Activated T-helper 17 cell treated with anti-CD3 and anti-CD28 coated beads, Interleukin-2, amount 50 U/mL, for 72 hours (primary cell): ENCODE results near the gene YEATS4. TPM values are rescaled to one million over a fixed set of nuclear protein-coding genes. Genes with fewer than 3 reads are reported as not detected.

ENCODE experiments used
- ATAC-seq: fragments of 150-1000 bp; cut with Tn5 transposase; replicated peaks from 2 replicates; pipeline ENCODE4 v1.10.0; 2021; ENCODE audit warnings: mild to moderate bottlenecking, moderate library complexity
- H3K27ac Mint-ChIP-seq: one replicate; pipeline ENCODE4 v1.8.0; 2022; ENCODE audit warnings: mixed read lengths
- H3K27me3 Mint-ChIP-seq: one replicate; pipeline ENCODE4 v1.8.0; 2022; ENCODE audit warnings: mixed read lengths
- H3K36me3 Mint-ChIP-seq: one replicate; pipeline ENCODE4 v1.8.0; 2022; ENCODE audit warnings: low read depth, mild to moderate bottlenecking, mixed read lengths
- H3K4me1 Mint-ChIP-seq: one replicate; pipeline ENCODE4 v1.8.0; 2022; ENCODE audit warnings: mixed read lengths
- H3K4me3 Mint-ChIP-seq: one replicate; pipeline ENCODE4 v1.8.0; 2022; ENCODE audit warnings: mild to moderate bottlenecking, mixed read lengths
- H3K9me3 Mint-ChIP-seq: one replicate; pipeline ENCODE4 v1.8.0; 2022; ENCODE audit warnings: mixed read lengths
- total RNA-seq, 2 donors: library from RNA; stranded (reverse); gene quantifications; one replicate each; pipeline ENCODE4 v1.2.3, GENCODE V29; 2022

The YEATS4 gene
- total RNA-seq, 2 donors from 2014 or later = 28.4 to 48.3 TPM

GRCh38 chr12:69423037-69423905, 63.7 kb downstream of the YEATS4 start:
- H3K4me1 Mint-ChIP-seq = no peaks in the 10 kb centered on the region
- H3K36me3 Mint-ChIP-seq = no peaks in the 10 kb centered on the region
- H3K4me3 Mint-ChIP-seq = no peak overlapping the region
- H3K27me3 Mint-ChIP-seq = no peaks in the 10 kb centered on the region
- ATAC-seq = no peak
- no peaks in the 10 kb centered on the region for H3K9me3 Mint-ChIP-seq
- peak overlapping the region; percentile 17 for H3K27ac Mint-ChIP-seq

- no peaks in the 10 kb centered on the region for H3K27me3 Mint-ChIP-seq
- ATAC-seq = no peak
- H3K27ac Mint-ChIP-seq = no peak overlapping the region
- no peaks in the 10 kb centered on the region for H3K9me3 Mint-ChIP-seq
- no peak overlapping the region for H3K4me3 Mint-ChIP-seq
- no peaks in the 10 kb centered on the region for H3K36me3 Mint-ChIP-seq
- no peaks in the 10 kb centered on the region for H3K4me1 Mint-ChIP-seq
Observed at GRCh38 chr12:69425417-69425816, 65.9 kb downstream of the YEATS4 start.

- no peak for ATAC-seq
- Mint-ChIP-seq H3K9me3 (no peaks in the 10 kb centered on the region), H3K27me3 (no peaks in the 10 kb centered on the region), H3K4me3 (no peak overlapping the region), H3K27ac (no peak overlapping the region), H3K4me1 (no peaks in the 10 kb centered on the region), H3K36me3 (no peaks in the 10 kb centered on the region)
Observed at GRCh38 chr12:69428351-69429073, 69.0 kb downstream of the YEATS4 start.

GRCh38 chr12:69430942-69431590, 71.5 kb downstream of the YEATS4 start:
- H3K9me3 Mint-ChIP-seq = no peaks in the 10 kb centered on the region
- no peak overlapping the region for H3K27ac Mint-ChIP-seq
- no peaks in the 10 kb centered on the region for H3K36me3 Mint-ChIP-seq

GRCh38 chr12:69431591-69432222, 72.2 kb downstream of the YEATS4 start:
- no peak overlapping the region for H3K4me3 Mint-ChIP-seq
- ATAC-seq = no peak
- H3K27ac Mint-ChIP-seq = no peak overlapping the region
- H3K4me1 Mint-ChIP-seq = no peaks in the 10 kb centered on the region
- H3K27me3 Mint-ChIP-seq = no peaks in the 10 kb centered on the region
- H3K36me3 Mint-ChIP-seq = no peaks in the 10 kb centered on the region
- H3K9me3 Mint-ChIP-seq = no peaks in the 10 kb centered on the region

More at GRCh38 chr12:69430942-69431590, 71.5 kb downstream of the YEATS4 start:
- no peak overlapping the region for H3K4me3 Mint-ChIP-seq
- ATAC-seq = no peak
- H3K4me1 Mint-ChIP-seq = no peaks in the 10 kb centered on the region
- no peaks in the 10 kb centered on the region for H3K27me3 Mint-ChIP-seq

- Mint-ChIP-seq H3K27ac (no peak overlapping the region), H3K4me1 (no peaks in the 10 kb centered on the region), H3K27me3 (no peaks in the 10 kb centered on the region), H3K9me3 (no peaks in the 10 kb centered on the region), H3K4me3 (no peak overlapping the region), H3K36me3 (no peaks in the 10 kb centered on the region)
- ATAC-seq = no peak
Observed at GRCh38 chr12:69433653-69434052, 74.1 kb downstream of the YEATS4 start.

GRCh38 chr12:69435644-69436043, 76.1 kb downstream of the YEATS4 start:
- Mint-ChIP-seq H3K27me3 (no peaks in the 10 kb centered on the region), H3K27ac (no peak overlapping the region), H3K36me3 (no peaks in the 10 kb centered on the region), H3K4me1 (no peaks in the 10 kb centered on the region), H3K9me3 (no peaks in the 10 kb centered on the region), H3K4me3 (no peak overlapping the region)
- ATAC-seq = no peak

GRCh38 chr12:69437073-69437472, 77.5 kb downstream of the YEATS4 start:
- Mint-ChIP-seq H3K36me3 (no peaks in the 10 kb centered on the region), H3K27me3 (no peaks in the 10 kb centered on the region), H3K27ac (no peak overlapping the region), H3K9me3 (no peaks in the 10 kb centered on the region), H3K4me3 (no peak overlapping the region), H3K4me1 (no peaks in the 10 kb centered on the region)
- no peak for ATAC-seq

GRCh38 chr12:69438539-69438938, 79.0 kb downstream of the YEATS4 start:
- Mint-ChIP-seq H3K9me3 (no peaks in the 10 kb centered on the region), H3K4me1 (no peaks in the 10 kb centered on the region), H3K36me3 (no peaks in the 10 kb centered on the region), H3K27me3 (no peaks in the 10 kb centered on the region), H3K4me3 (no peak overlapping the region), H3K27ac (no peak overlapping the region)
- ATAC-seq = no peak

- no peak for ATAC-seq
- Mint-ChIP-seq H3K27me3 (no peaks in the 10 kb centered on the region), H3K36me3 (no peaks in the 10 kb centered on the region)
Observed at GRCh38 chr12:69440016-69440415, 80.5 kb downstream of the YEATS4 start.

More at GRCh38 chr12:69440016-69440415, 80.5 kb downstream of the YEATS4 start:
- no peaks in the 10 kb centered on the region for H3K9me3 Mint-ChIP-seq
- no peak overlapping the region for H3K4me3 Mint-ChIP-seq
- no peaks in the 10 kb centered on the region for H3K4me1 Mint-ChIP-seq
- no peak overlapping the region for H3K27ac Mint-ChIP-seq

Other genes starting within 250 kb of the YEATS4 start
- gene CPSF6, start 120.2 kb upstream of the YEATS4 start, total RNA-seq = 10 to 100 TPM; 66.3 to 91.8 TPM
- gene LYZ, start 11.4 kb upstream of the YEATS4 start, total RNA-seq = under 1 TPM in 1 of 2 donors, not detected in 1; 0.26 TPM
- gene FRS2, start 110.6 kb downstream of the YEATS4 start, total RNA-seq = 10 to 100 TPM; 11.0 to 12.8 TPM
- 100 to 1,000 TPM; 178 to 384 TPM for gene CCT2, start 225.7 kb downstream of the YEATS4 start, total RNA-seq